T-cell (primary cell): ENCODE data around the gene SETBP1. TPM values are rescaled to one million over a fixed set of nuclear protein-coding genes. Genes with fewer than 3 reads are reported as not detected.

Source experiments
- ATAC-seq, 4 experiments: fragments of 200-7000 bp in 3 of 4; fragments of 150-1000 bp in 1 of 4; cut with Tn5 transposase; replicated peaks in 1 of 4; 1 replicate in 3 of 4; 2 replicates in 1 of 4; pipeline ENCODE4 v1.10.0; 2021; ENCODE audit warnings: moderate library complexity in 3 of 4, mild to moderate bottlenecking in 2 of 4, moderate number of reproducible peaks in 1 of 4
- CTCF ChIA-PET, 2 donors: fragments of 300-600 bp; sonication (Branson Sonifier 250); formaldehyde crosslinking; loops; one replicate each; lab custom pipeline; 2022; ENCODE audit warnings: antibody characterized with exemption in 2 of 2; lab: Charles Lee
- POLR2A ChIA-PET, 2 donors: fragments of 300-600 bp; sonication (Branson Sonifier 250); formaldehyde crosslinking; loops; one replicate each; lab custom pipeline; 2022; ENCODE audit warnings: antibody characterized with exemption in 2 of 2; lab: Charles Lee
- DNase-seq, 35 experiments: peaks; one replicate each; pipeline versions ENCODE4 v3.0.0 to v3.0.0-alpha.2; 2013 to 2023
- H3K27ac ChIP-seq: one replicate; pipeline ENCODE4 v1.5.1; 2013; ENCODE audit warnings: low read length
- H3K27me3 ChIP-seq, 2 experiments: replicated peaks in 1 of 2; 1 replicate in 1 of 2; 2 replicates in 1 of 2; pipeline versions ENCODE4 v1.6.1 to v1.7.0; 2013; ENCODE audit warnings: low read length in 1 of 2, mixed read lengths in 1 of 2; ENCODE audit not compliant: control insufficient read depth in 2 of 2, insufficient read depth in 2 of 2; ENCODE audit errors: extremely low read depth in 1 of 2
- H3K36me3 ChIP-seq, 2 donors: 1 replicate in 1 of 2; 2 replicates in 1 of 2; pipeline versions ENCODE4 v1.6.1 to v1.7.0; 2013; ENCODE audit warnings: low read length in 1 of 2; ENCODE audit not compliant: control insufficient read depth in 2 of 2, insufficient read depth in 1 of 2; ENCODE audit errors: extremely low read depth in 1 of 2
- H3K4me1 ChIP-seq, 2 experiments: 1 replicate in 1 of 2; 2 replicates in 1 of 2; pipeline versions ENCODE4 v1.6.1 to v1.7.0; 2013; ENCODE audit warnings: low read length in 2 of 2, mixed read lengths in 1 of 2; ENCODE audit not compliant: insufficient read depth in 2 of 2, control insufficient read depth in 1 of 2; ENCODE audit errors: extremely low read depth in 1 of 2
- H3K4me3 ChIP-seq, 2 donors: 1 replicate in 1 of 2; 2 replicates in 1 of 2; pipeline versions ENCODE4 v1.5.1 to v1.7.0; 2013; ENCODE audit warnings: mild to moderate bottlenecking in 2 of 2, low read length in 1 of 2, moderate library complexity in 1 of 2; ENCODE audit not compliant: control insufficient read depth in 1 of 2; ENCODE audit errors: extremely low read depth in 1 of 2
- H3K9me3 ChIP-seq: 2 replicates; pipeline ENCODE4 v1.7.0; 2013
- H3K27ac Mint-ChIP-seq, 2 donors: one replicate each; pipeline ENCODE4 v1.8.0; 2020 to 2021; ENCODE audit warnings: mild to moderate bottlenecking in 2 of 2, mixed read lengths in 2 of 2
- H3K27me3 Mint-ChIP-seq, 2 donors: one replicate each; pipeline ENCODE4 v1.8.0; 2021 to 2022; ENCODE audit warnings: mixed read lengths in 2 of 2
- H3K36me3 Mint-ChIP-seq: one replicate; pipeline ENCODE4 v1.8.0; 2021; ENCODE audit warnings: mixed read lengths
- H3K4me1 Mint-ChIP-seq, 3 donors: one replicate each; pipeline ENCODE4 v1.8.0; 2020 to 2022; ENCODE audit warnings: mixed read lengths in 3 of 3, mild to moderate bottlenecking in 1 of 3
- H3K4me3 Mint-ChIP-seq, 3 donors: one replicate each; pipeline ENCODE4 v1.8.0; 2020 to 2022; ENCODE audit warnings: mild to moderate bottlenecking in 3 of 3, mixed read lengths in 3 of 3, moderate library complexity in 3 of 3
- H3K9me3 Mint-ChIP-seq, 3 donors: one replicate each; pipeline ENCODE4 v1.8.0; 2020 to 2022; ENCODE audit warnings: mixed read lengths in 3 of 3
- WGBS: methylation state at CpG from one replicate; pipeline ENCODE4 v1.1.5; 2013; ENCODE audit warnings: missing lambda C conversion rate; ENCODE audit not compliant: insufficient coverage; 5-methylcytosine and 5-hydroxymethylcytosine counted together
- total RNA-seq, 35 experiments: library from RNA in 6 of 35; stranded (reverse) in 6 of 35; fragments of 120-200 nt in 1 of 35; gene quantifications; one replicate each; pipeline versions ENCODE4 v1.2.1 to v1.2.4 and lab custom pipeline; 2013 to 2026

Gene SETBP1
- total RNA-seq, 5 donors from 2014 or later (not counting 1 experiment from before 2014, with no cell fraction given) = 1.6 to 5.7 (median 3.2) TPM

DNA sequence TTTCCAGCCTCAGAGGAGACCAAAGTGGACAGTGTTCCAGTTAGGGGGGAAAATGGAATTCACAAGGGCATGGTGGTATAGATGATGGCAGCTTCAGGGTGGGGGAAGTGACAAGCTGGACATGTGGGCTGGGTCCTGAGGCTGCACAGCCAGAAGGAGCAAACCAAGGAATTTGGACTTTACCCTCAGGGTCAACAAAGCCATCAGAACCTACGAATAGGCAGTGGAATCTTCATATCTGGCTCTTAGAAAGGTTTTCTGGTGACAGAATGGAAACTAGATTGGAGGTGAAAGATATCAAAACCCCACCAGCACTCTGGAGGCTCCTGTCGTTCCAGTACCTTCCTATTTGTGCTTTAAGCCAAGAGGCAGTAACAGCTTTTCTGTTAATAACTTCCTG lies 127.1 kb downstream of the SETBP1 start:
- H3K36me3 ChIP-seq = no peaks in the 10 kb centered on the region
- CTCF ChIA-PET = no interaction called here
- no peaks in the 10 kb centered on the region for H3K27me3 ChIP-seq
- no peak overlapping the region for H3K4me3 Mint-ChIP-seq
- H3K27ac Mint-ChIP-seq = no peak overlapping the region
- H3K4me3 ChIP-seq = no peak overlapping the region
- WGBS = no CpG with 5 or more reads among the region's 2 CpGs
- no peak for ATAC-seq
- no peaks in the 10 kb centered on the region for H3K36me3 Mint-ChIP-seq
- peaks cover 0 to 4% of the 10 kb centered on the region in 2 experiments for H3K4me1 ChIP-seq
- peaks cover 0 to 7% (median 1%) of the 10 kb centered on the region in 3 donors for H3K4me1 Mint-ChIP-seq
- no peaks in the 10 kb centered on the region for H3K9me3 Mint-ChIP-seq
- H3K27me3 Mint-ChIP-seq = peaks cover 0 to 2% of the 10 kb centered on the region in 2 donors
- H3K27ac ChIP-seq = no peak overlapping the region
- POLR2A ChIA-PET = no interaction called here
- DNase-seq = no peak
- no peaks in the 10 kb centered on the region for H3K9me3 ChIP-seq

DNA sequence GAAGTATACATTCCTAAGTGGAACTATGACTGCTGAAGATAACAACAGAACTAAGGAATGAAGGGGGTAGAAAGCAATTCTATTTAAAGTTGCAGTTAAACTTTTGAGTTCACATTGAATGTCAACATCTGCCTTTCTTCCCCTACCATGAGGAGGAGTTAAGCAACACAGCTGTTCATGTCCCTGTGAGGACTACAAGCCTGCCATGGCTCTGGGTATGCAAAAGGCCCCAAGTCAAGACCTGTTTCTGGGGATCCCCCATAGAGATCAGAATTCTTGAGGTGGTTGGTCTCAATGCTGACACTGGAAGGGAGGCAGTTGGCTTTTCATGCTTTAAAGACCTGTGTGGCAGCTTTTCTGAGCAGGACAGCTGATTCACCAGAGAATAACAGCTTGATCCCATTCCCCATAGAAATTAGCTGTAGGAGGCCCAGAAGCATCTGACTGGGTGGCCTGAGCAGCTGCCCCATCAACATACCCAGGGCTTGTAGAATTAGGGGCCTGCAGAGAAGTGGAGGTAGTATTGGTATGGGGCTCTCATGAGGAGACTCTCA lies 131.0 kb downstream of the SETBP1 start:
- H3K4me3 ChIP-seq = no peak overlapping the region
- H3K9me3 Mint-ChIP-seq = no peaks in the 10 kb centered on the region
- no peak overlapping the region for H3K27ac ChIP-seq
- no peaks in the 10 kb centered on the region for H3K36me3 Mint-ChIP-seq
- H3K27ac Mint-ChIP-seq = no peak overlapping the region
- ChIA-PET CTCF (no interaction called here), POLR2A (no interaction called here)
- H3K9me3 ChIP-seq = no peaks in the 10 kb centered on the region
- H3K27me3 Mint-ChIP-seq = peaks cover 0 to 2% of the 10 kb centered on the region in 2 donors
- no peak for ATAC-seq
- no peaks in the 10 kb centered on the region for H3K36me3 ChIP-seq
- H3K27me3 ChIP-seq = no peaks in the 10 kb centered on the region
- DNase-seq = no peak
- H3K4me3 Mint-ChIP-seq = no peak overlapping the region
- no peaks in the 10 kb centered on the region for H3K4me1 Mint-ChIP-seq
- H3K4me1 ChIP-seq = no peaks in the 10 kb centered on the region

DNA sequence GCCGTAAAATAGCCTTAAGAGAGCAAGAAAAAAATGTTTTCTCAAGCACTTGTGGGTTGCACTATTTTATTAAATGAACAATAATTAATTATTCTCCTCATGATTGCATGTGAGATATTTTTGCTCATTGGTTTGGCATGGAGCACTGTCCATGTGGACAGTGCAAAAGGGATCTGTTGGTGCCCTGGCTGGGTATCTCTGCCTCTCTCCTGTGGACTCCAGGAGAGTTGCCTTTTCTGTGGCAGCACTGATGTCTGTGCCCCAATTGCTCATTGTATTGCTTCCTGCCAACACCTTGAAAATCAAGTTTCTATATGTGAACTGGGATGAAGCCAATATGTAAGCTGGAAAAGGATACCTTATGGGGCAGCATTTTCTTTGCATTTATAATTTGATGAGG lies 131.7 kb downstream of the SETBP1 start:
- ATAC-seq = no peak
- no peak overlapping the region for H3K27ac ChIP-seq
- Mint-ChIP-seq H3K36me3 (no peaks in the 10 kb centered on the region), H3K27ac (no peak overlapping the region), H3K9me3 (no peaks in the 10 kb centered on the region), H3K27me3 (peaks cover 0 to 2% of the 10 kb centered on the region in 2 donors), H3K4me3 (no peak overlapping the region), H3K4me1 (no peaks in the 10 kb centered on the region)
- no peak for DNase-seq
- H3K36me3 ChIP-seq = no peaks in the 10 kb centered on the region
- no peaks in the 10 kb centered on the region for H3K4me1 ChIP-seq
- H3K4me3 ChIP-seq = no peak overlapping the region
- POLR2A ChIA-PET = no interaction called here
- H3K9me3 ChIP-seq = no peaks in the 10 kb centered on the region
- H3K27me3 ChIP-seq = no peaks in the 10 kb centered on the region
- CTCF ChIA-PET = no interaction called here
- no CpG with 5 or more reads among the region's 1 CpG for WGBS

DNA sequence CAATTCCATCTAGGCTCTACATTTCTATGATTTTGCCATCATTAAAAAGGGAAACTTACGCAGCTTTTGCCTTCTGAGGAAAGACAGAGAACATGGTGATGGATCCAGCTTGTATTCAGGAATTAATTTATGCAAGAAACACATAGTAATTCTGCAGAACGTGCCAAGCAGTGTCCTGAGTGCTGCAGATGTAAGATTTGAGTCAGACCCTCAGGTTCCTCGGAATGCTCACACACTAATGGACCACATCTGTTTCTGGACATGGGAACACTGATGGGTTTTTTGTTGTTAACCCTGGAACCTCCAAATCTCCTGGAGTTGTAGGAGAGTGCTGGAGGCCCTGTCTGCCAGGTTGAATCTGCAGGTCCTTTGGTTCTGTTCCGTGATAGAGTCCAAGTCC lies 132.9 kb downstream of the SETBP1 start:
- Mint-ChIP-seq H3K4me3 (no peak overlapping the region), H3K27me3 (no peaks in the 10 kb centered on the region), H3K36me3 (no peaks in the 10 kb centered on the region), H3K9me3 (no peaks in the 10 kb centered on the region), H3K4me1 (peaks cover 0 to 3% (median under 1%) of the 10 kb centered on the region in 3 donors), H3K27ac (no peak overlapping the region)
- ATAC-seq = no peak
- no peak overlapping the region for H3K4me3 ChIP-seq
- H3K9me3 ChIP-seq = no peaks in the 10 kb centered on the region
- ChIA-PET CTCF (no interaction called here), POLR2A (no interaction called here)
- H3K4me1 ChIP-seq = no peaks in the 10 kb centered on the region
- 100% methylated on average over 2 of the region's 4 CpGs for WGBS
- DNase-seq = no peak
- H3K36me3 ChIP-seq = no peaks in the 10 kb centered on the region
- no peak overlapping the region for H3K27ac ChIP-seq
- H3K27me3 ChIP-seq = no peaks in the 10 kb centered on the region

DNA sequence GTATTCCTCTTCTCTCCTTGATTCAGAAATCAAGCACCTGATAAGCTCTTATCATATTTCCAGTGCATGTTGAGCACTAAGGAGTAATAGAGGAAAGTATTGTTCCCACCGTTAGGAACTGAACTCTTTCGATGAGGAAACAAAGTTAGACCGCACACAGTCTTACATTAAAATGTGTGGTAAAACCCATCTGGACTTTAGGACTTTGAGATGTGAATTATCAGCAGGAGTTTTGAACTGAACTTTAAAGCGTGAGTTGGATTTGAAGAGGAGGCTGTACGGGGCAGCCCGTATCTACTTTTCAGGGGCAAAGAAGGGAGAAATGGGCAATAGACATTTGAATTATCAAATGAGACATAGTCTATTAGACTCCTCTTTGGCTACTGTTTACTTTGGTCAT lies 134.4 kb downstream of the SETBP1 start:
- H3K4me3 ChIP-seq = no peak overlapping the region
- CTCF ChIA-PET = no interaction called here
- no peaks in the 10 kb centered on the region for H3K36me3 ChIP-seq
- H3K9me3 Mint-ChIP-seq = no peaks in the 10 kb centered on the region
- H3K4me1 Mint-ChIP-seq = peaks cover 0 to 7% (median 6%) of the 10 kb centered on the region in 3 donors
- ATAC-seq = no peak
- no peaks in the 10 kb centered on the region for H3K9me3 ChIP-seq
- H3K4me3 Mint-ChIP-seq = no peak overlapping the region
- WGBS = 91% methylated on average over 6 of the region's 6 CpGs
- no peak overlapping the region for H3K27ac ChIP-seq
- DNase-seq = no peak
- H3K27ac Mint-ChIP-seq = no peak overlapping the region
- H3K36me3 Mint-ChIP-seq = no peaks in the 10 kb centered on the region
- no peaks in the 10 kb centered on the region for H3K4me1 ChIP-seq
- H3K27me3 ChIP-seq = no peaks in the 10 kb centered on the region
- H3K27me3 Mint-ChIP-seq = no peaks in the 10 kb centered on the region
- POLR2A ChIA-PET = no interaction called here

DNA sequence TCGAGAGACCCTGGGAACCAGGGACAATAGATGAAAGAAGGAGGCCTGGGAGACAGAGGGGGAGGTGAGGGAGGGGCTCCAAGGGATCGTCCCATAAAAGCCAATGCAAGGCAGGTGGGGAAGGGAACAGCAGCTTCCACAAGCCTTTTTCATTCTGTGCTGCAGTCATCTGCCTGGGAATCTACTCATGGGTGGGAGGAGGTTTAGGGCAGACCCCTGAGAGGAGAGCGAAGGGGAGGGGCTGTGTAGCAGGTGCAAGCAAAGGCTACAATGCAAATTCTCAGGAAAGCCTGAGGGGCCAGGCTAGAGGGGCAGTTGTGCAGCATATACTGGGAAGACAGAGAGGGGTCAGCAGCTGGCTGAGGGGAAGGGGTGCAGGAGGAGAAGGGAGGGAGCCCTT lies 135.4 kb downstream of the SETBP1 start:
- no peak for ATAC-seq
- Mint-ChIP-seq H3K27ac (no peak overlapping the region), H3K27me3 (no peaks in the 10 kb centered on the region), H3K4me3 (no peak overlapping the region), H3K9me3 (no peaks in the 10 kb centered on the region), H3K36me3 (no peaks in the 10 kb centered on the region), H3K4me1 (peaks cover 0 to 7% (median 6%) of the 10 kb centered on the region in 3 donors)
- 100% methylated on average over 2 of the region's 3 CpGs for WGBS
- CTCF ChIA-PET = no interaction called here
- Histone ChIP-seq H3K4me3 (no peak overlapping the region), H3K27me3 (no peaks in the 10 kb centered on the region), H3K36me3 (no peaks in the 10 kb centered on the region), H3K4me1 (no peaks in the 10 kb centered on the region), H3K27ac (no peak overlapping the region), H3K9me3 (no peaks in the 10 kb centered on the region)
- POLR2A ChIA-PET = no interaction called here
- DNase-seq = no peak

DNA sequence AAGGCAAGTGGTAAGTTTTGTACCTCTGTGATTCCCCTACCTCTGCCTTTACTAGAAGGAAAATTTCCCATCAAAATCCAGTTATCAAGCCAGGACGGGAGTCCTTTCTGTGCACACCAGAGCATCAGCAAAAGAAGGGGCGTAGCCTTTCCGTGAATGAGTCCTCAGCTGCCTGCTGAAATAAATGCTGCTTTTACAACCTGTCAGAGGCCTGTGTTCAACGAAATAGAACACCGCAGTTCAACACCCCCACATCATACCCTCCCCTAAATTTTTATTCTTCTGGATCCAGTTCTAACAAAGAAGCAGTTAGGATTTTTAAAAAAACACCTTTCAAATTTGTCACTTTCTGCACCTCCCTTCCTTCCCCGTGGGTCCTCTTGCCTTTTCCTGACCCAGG lies 135.8 kb downstream of the SETBP1 start:
- Mint-ChIP-seq H3K4me1 (peaks cover 0 to 7% (median 6%) of the 10 kb centered on the region in 3 donors), H3K9me3 (no peaks in the 10 kb centered on the region), H3K27me3 (no peaks in the 10 kb centered on the region), H3K4me3 (no peak overlapping the region), H3K36me3 (no peaks in the 10 kb centered on the region), H3K27ac (no peak overlapping the region)
- ATAC-seq (no peak), DNase-seq (no peak)
- H3K36me3 ChIP-seq = no peaks in the 10 kb centered on the region
- no peaks in the 10 kb centered on the region for H3K27me3 ChIP-seq
- no peaks in the 10 kb centered on the region for H3K4me1 ChIP-seq
- CTCF ChIA-PET = no interaction called here
- WGBS = 98% methylated on average over 5 of the region's 6 CpGs
- H3K9me3 ChIP-seq = no peaks in the 10 kb centered on the region
- H3K27ac ChIP-seq = no peak overlapping the region
- POLR2A ChIA-PET = no interaction called here
- H3K4me3 ChIP-seq = no peak overlapping the region
